DOHH2 (cell line): ENCODE results near the gene CCND3.

Experiments
- H3F3A ChIP-seq: fragments of 200-600 bp; sonication (generic), shearing (Covaris generic); 2 replicates; pipeline ENCODE4 v1.6.0; 2016; ENCODE audit warnings: antibody characterized with exemption, mild to moderate bottlenecking; ENCODE audit not compliant: control insufficient read depth, insufficient read depth
- H3K27ac ChIP-seq: fragments of 200-600 bp; sonication (generic); 2 replicates; pipeline ENCODE4 v1.5.1; 2014; ENCODE audit warnings: low read depth, mild to moderate bottlenecking, low read length, moderate library complexity
- H3K27me3 ChIP-seq: fragments of 200-600 bp; sonication (generic); 2 replicates; pipeline ENCODE4 v1.6.1; 2014; ENCODE audit warnings: mild to moderate bottlenecking, low read length, mixed read lengths; ENCODE audit not compliant: control insufficient read depth
- H3K36me3 ChIP-seq: fragments of 200-600 bp; sonication (generic); 2 replicates; pipeline ENCODE4 v1.6.1; 2014; ENCODE audit warnings: mild to moderate bottlenecking, low read length, moderate library complexity, mixed read lengths; ENCODE audit not compliant: control insufficient read depth
- H3K4me1 ChIP-seq: fragments of 200-600 bp; sonication (generic); 2 replicates; pipeline ENCODE4 v1.6.1; 2014; ENCODE audit warnings: mild to moderate bottlenecking, low read length, mixed read lengths; ENCODE audit not compliant: control insufficient read depth
- H3K4me2 ChIP-seq: fragments of 200-600 bp; sonication (generic); 2 replicates; pipeline ENCODE4 v1.6.0; 2014; ENCODE audit warnings: mild to moderate bottlenecking, low read length, moderate library complexity
- H3K4me3 ChIP-seq: fragments of 200-600 bp; sonication (generic); 2 replicates; pipeline ENCODE4 v1.5.1; 2014; ENCODE audit warnings: mild to moderate bottlenecking, low read length, mixed read lengths
- H3K79me2 ChIP-seq: fragments of 200-600 bp; sonication (generic); 2 replicates; pipeline ENCODE4 v1.6.1; 2014; ENCODE audit warnings: mild to moderate bottlenecking, low read length, mixed read lengths; ENCODE audit not compliant: control insufficient read depth
- H3K9me2 ChIP-seq: fragments of 200-600 bp; sonication (generic); replicated peaks from 2 replicates; pipeline ENCODE4 v1.6.1; 2014; ENCODE audit warnings: mild to moderate bottlenecking, low read length, mixed read lengths; ENCODE audit not compliant: control insufficient read depth
- H3K9me3 ChIP-seq: fragments of 200-600 bp; sonication (generic); 2 replicates; pipeline ENCODE4 v1.6.1; 2014; ENCODE audit warnings: antibody characterized with exemption, low read length, mixed read lengths; ENCODE audit not compliant: control insufficient read depth, insufficient read depth
- H4K20me1 ChIP-seq: fragments of 200-600 bp; sonication (generic); 2 replicates; pipeline ENCODE4 v1.6.0; 2014; ENCODE audit warnings: low read depth, mild to moderate bottlenecking, antibody characterized with exemption, low read length, moderate library complexity; ENCODE audit not compliant: control insufficient read depth, insufficient read depth
- EZH2phosphoT487 ChIP-seq: fragments of 200-600 bp; sonication (generic); IDR thresholded peaks from 2 replicates; pipeline ENCODE4 v1.6.1; 2017; ENCODE audit warnings: borderline replicate concordance, mild to moderate bottlenecking, antibody characterized with exemption, low read length, moderate library complexity, mixed read lengths
- TF ChIP-seq, protein P1 (sequence below): fragments of 200-600 bp; sonication (generic); IDR thresholded peaks from one replicate; pipeline ENCODE4 v1.5.1; 2014; ENCODE audit warnings: antibody characterized with exemption, mild to moderate bottlenecking, low read depth, low read length; ENCODE audit not compliant: poor library complexity, severe bottlenecking

The CCND3 gene

DNA sequence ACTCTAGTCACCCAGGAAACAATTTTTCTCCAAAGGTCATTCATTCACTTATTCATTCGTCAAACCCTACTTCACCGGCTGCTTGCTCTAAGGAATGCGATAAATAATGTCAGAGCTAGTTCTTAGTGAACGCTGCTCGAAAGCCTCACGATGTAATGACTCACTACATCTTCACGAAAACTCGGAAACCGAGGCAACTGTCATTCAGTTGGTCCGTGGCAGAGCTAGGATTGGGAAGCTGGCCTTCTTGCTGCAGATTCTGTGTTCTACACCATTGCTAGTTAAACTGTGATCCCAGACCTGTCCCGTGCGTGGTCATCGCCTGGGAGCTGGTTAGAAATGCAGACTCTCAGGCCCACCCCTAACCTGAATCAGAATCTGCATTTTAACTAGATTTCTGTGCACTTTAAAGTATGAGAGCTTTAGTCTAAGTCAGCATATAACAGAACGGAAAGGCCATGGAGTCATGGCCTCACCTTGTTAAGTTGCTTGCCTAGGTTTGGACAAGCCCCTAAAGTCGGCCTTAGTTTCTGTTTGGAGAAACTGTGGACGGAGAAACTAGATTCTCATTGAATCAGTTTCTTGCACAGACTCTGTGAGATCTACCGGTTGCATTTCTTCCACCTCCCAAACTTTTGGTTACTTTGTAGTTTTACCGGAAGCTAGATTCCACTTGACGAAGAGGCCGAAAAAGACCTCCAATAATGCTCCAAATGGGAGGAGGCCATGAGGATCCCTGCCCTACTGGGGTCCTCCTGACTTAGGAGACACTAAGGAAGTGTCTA is 651 bp upstream of the CCND3 start:
- Histone ChIP-seq H3K79me2 (peaks cover 51% of the 10 kb centered on the region), H3K9me3 (no peaks in the 10 kb centered on the region), H3K27ac (peak overlapping the region; percentile 63), H3K9me2 (no peaks in the 10 kb centered on the region), H3K4me2 (peak overlapping the region; percentile 97), H3F3A (peaks cover 10% of the 10 kb centered on the region), H3K36me3 (peaks cover 42% of the 10 kb centered on the region), H3K4me1 (peaks cover 49% of the 10 kb centered on the region), H4K20me1 (no peaks in the 10 kb centered on the region), H3K27me3 (no peaks in the 10 kb centered on the region), H3K4me3 (peak overlapping the region; percentile 95)
- TF ChIP-seq, protein P1, sequence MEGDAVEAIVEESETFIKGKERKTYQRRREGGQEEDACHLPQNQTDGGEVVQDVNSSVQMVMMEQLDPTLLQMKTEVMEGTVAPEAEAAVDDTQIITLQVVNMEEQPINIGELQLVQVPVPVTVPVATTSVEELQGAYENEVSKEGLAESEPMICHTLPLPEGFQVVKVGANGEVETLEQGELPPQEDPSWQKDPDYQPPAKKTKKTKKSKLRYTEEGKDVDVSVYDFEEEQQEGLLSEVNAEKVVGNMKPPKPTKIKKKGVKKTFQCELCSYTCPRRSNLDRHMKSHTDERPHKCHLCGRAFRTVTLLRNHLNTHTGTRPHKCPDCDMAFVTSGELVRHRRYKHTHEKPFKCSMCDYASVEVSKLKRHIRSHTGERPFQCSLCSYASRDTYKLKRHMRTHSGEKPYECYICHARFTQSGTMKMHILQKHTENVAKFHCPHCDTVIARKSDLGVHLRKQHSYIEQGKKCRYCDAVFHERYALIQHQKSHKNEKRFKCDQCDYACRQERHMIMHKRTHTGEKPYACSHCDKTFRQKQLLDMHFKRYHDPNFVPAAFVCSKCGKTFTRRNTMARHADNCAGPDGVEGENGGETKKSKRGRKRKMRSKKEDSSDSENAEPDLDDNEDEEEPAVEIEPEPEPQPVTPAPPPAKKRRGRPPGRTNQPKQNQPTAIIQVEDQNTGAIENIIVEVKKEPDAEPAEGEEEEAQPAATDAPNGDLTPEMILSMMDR = no peak
- TF ChIP-seq EZH2phosphoT487 = no peak

DNA sequence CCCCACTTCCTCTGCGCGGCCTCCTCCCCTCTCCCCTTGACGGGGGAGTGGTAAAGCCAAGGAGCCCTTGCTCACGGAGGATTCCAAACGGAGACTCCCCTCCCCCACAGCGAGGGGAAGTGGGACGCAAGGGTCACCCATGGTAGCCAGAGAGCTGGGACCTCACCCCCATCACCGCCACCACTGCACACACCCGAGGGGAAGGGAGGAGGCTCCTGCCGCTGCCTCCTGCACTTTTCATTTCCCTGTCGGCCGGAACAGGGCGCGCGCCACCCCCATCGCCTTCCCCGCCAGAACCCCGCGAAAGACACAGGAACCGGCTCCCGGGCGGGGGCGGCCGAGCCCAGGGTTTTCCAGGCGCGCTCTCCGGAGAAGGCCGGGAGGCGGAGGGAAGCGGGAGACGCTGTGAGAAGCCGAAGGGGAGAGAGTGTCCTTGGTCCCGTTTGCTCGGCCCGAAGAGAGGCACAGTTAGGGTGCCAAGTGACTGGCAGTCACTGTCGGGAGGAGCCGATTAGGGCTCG is 789 bp downstream of the CCND3 start:
- Histone ChIP-seq H3K4me2 (peak overlapping the region; percentile 76), H3K9me2 (no peaks in the 10 kb centered on the region), H3K9me3 (no peaks in the 10 kb centered on the region), H4K20me1 (no peaks in the 10 kb centered on the region), H3K4me3 (peak overlapping the region; percentile 95), H3K27me3 (no peaks in the 10 kb centered on the region), H3K27ac (peak overlapping the region; percentile 86), H3F3A (peaks cover 14% of the 10 kb centered on the region), H3K36me3 (peaks cover 57% of the 10 kb centered on the region), H3K79me2 (peaks cover 65% of the 10 kb centered on the region), H3K4me1 (peaks cover 60% of the 10 kb centered on the region)
- no peak for TF ChIP-seq EZH2phosphoT487
- TF ChIP-seq, protein P1 = no peak

DNA sequence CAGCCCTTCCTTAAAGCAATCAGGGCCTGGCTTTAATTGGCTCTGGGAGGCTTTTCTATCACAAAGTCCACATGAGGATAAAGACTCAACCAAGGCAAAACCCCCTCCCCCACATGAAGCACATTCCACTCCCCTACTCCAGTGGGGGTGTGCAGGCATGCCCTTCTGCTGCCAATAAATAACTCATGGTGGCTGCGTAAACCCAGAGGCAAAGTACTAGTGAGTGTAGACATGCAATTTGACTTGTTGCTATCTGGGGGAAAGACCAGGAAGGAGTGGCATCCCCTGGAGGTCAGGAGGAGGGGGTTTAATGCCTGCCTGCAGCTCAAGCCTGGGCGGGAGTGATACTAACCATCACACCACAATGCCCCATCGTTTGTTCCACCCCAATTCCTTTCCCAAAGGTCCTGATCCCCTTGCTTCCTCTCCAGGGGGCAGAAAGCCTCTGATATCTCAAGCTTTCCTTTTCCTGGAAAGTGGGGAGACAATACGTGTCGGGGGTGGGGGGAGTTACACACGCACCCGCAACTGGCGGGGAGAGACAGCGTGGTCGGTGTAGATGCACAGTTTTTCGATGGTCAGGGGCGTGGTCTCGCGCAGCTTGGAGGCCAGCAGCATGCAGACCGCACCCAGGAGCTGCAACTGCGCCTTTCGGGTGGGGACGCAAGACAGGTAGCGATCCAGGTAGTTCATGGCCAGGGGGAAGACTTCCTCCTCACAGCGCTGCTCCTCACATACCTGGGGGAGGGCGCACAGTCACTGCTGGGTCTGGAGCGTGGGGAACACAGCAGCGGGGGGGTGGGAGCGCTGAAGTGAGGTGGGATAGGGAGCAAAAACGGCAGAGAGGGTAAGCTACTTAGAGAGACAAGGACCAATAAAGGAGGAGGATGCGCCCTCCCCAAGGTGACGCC is 1.5 kb downstream of the CCND3 start:
- H3K4me3 ChIP-seq = peak overlapping the region; percentile 95

More for the DNA sequence above, 1.5 kb downstream of the CCND3 start:
- Histone ChIP-seq H3K27me3 (no peaks in the 10 kb centered on the region), H3K27ac (peak overlapping the region; percentile 86), H4K20me1 (peaks cover 3% of the 10 kb centered on the region; the same call in 1 of the 2 replicates), H3K4me2 (peak overlapping the region; percentile 76), H3K36me3 (peaks cover 64% of the 10 kb centered on the region), H3K9me3 (no peaks in the 10 kb centered on the region), H3F3A (peaks cover 20% of the 10 kb centered on the region), H3K79me2 (peaks cover 71% of the 10 kb centered on the region), H3K9me2 (no peaks in the 10 kb centered on the region), H3K4me1 (peaks cover 62% of the 10 kb centered on the region)
- TF ChIP-seq EZH2phosphoT487 = no peak
- TF ChIP-seq, protein P1 = no peak
